BLaER1 (cell line): ENCODE measurements around the gene RAB15.

Source experiments
- H3K27ac ChIP-seq: shearing (Covaris generic); formaldehyde crosslinking; 2 replicates; pipeline ENCODE4 v1.8.1; 2022
- H3K27me3 ChIP-seq: shearing (Covaris generic); formaldehyde crosslinking; 2 replicates; pipeline ENCODE4 v1.8.1; 2022
- H3K36me3 ChIP-seq: shearing (Covaris generic); formaldehyde crosslinking; 2 replicates; pipeline ENCODE4 v1.8.1; 2022
- H3K4me1 ChIP-seq: shearing (Covaris generic); formaldehyde crosslinking; 2 replicates; pipeline ENCODE4 v1.8.1; 2022
- H3K4me2 ChIP-seq: shearing (Covaris generic); formaldehyde crosslinking; 2 replicates; pipeline ENCODE4 v1.8.1; 2022
- H3K4me3 ChIP-seq: shearing (Covaris generic); formaldehyde crosslinking; 2 replicates; pipeline ENCODE4 v1.8.1; 2022
- H3K9ac ChIP-seq: shearing (Covaris generic); formaldehyde crosslinking; 2 replicates; pipeline ENCODE4 v1.8.1; 2022
- H3K9me3 ChIP-seq: shearing (Covaris generic); formaldehyde crosslinking; 2 replicates; pipeline ENCODE4 v1.8.1; 2022
- H4K20me1 ChIP-seq: shearing (Covaris generic); formaldehyde crosslinking; 2 replicates; pipeline ENCODE4 v1.8.1; 2022
- Cebpa-rat ChIP-seq: shearing (Covaris generic); IDR thresholded peaks from 2 replicates; pipeline ENCODE4 v1.8.1; 2022

Gene RAB15

GRCh38 chr14:64943556-64943955 lies 28.6 kb downstream of the RAB15 start:
- Histone ChIP-seq H4K20me1 (peaks cover 69% of the 10 kb centered on the region), H3K4me1 (peaks cover 31% of the 10 kb centered on the region), H3K27me3 (no peaks in the 10 kb centered on the region), H3K27ac (peak overlapping the region; percentile 31; the same call in 1 of the 2 replicates), H3K9me3 (no peaks in the 10 kb centered on the region), H3K9ac (no peak overlapping the region), H3K4me3 (no peak overlapping the region), H3K4me2 (peak overlapping the region; percentile 31), H3K36me3 (peaks cover 98% of the 10 kb centered on the region)
- no peak for TF ChIP-seq Cebpa-rat

DNA sequence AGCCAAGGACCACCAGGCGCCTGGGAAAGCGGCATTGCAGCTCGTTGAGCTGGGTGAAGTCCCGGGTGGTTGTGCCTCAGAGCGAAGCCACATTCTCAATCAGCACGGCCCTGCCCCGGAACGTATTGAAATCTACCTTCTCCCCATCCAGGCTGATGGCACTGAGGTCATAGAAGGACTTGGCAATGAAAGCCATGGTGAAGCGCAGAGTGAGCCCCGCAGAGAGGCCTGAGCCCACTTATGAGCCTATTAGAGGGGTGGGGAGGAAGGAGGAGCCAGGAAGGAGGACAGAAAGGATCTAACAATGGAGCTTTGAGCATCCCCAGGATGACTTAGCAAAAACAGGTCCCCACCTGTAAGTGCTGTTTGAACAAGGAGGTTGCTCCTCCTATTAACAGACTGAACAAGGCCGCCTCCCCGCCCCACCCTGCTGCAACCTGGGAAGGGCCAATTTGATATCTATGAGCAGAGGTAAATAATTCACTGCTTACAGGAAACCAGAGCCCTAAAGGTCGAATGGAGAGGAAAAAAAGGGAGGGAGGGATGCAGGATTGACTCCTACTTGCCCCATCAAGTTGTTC lies 29.5 kb downstream of the RAB15 start, which contains the start of gene GPX2:
Gene GPX2, minus strand, starts transcription at position 215 of the 581 bp plus-strand sequence. Its CDS starts 19 bp downstream, at position 196.
- no peak for TF ChIP-seq Cebpa-rat
- no peak within 1 kb of the TSS for H3K4me3 ChIP-seq
- H3K36me3 ChIP-seq, result peaks cover 98% of the 10 kb centered on the region
- H4K20me1 ChIP-seq, result peaks cover 79% of the 10 kb centered on the region
- H3K4me2 ChIP-seq, result peak within 1 kb of the TSS; percentile 31
- H3K27me3 ChIP-seq, result no peaks in the 10 kb centered on the region
- peaks cover 31% of the 10 kb centered on the region for H3K4me1 ChIP-seq
- no peak within 1 kb of the TSS for H3K9ac ChIP-seq
- 0 out of 2 replicates have a peak within 1 kb of the TSS, but pooled peaks have one; percentile 31 for H3K27ac ChIP-seq
- no peaks in the 10 kb centered on the region for H3K9me3 ChIP-seq

- Histone ChIP-seq H4K20me1 (peaks cover 79% of the 10 kb centered on the region), H3K9me3 (no peaks in the 10 kb centered on the region), H3K27ac (no peak overlapping the region), H3K9ac (no peak overlapping the region), H3K4me1 (peaks cover 31% of the 10 kb centered on the region), H3K4me3 (no peak overlapping the region), H3K27me3 (no peaks in the 10 kb centered on the region), H3K36me3 (peaks cover 92% of the 10 kb centered on the region), H3K4me2 (no peak overlapping the region)
- no peak for TF ChIP-seq Cebpa-rat
Observed at GRCh38 chr14:64940336-64940910, 31.7 kb downstream of the RAB15 start.

GRCh38 chr14:64939817-64940190 lies 32.3 kb downstream of the RAB15 start:
- Histone ChIP-seq H3K27ac (no peak overlapping the region), H3K36me3 (peaks cover 86% of the 10 kb centered on the region), H4K20me1 (peaks cover 78% of the 10 kb centered on the region), H3K4me3 (no peak overlapping the region), H3K4me1 (peaks cover 32% of the 10 kb centered on the region), H3K27me3 (no peaks in the 10 kb centered on the region), H3K9me3 (no peaks in the 10 kb centered on the region), H3K9ac (no peak overlapping the region), H3K4me2 (no peak overlapping the region)
- TF ChIP-seq Cebpa-rat, result no peak

GRCh38 chr14:64938972-64939816 lies 32.9 kb downstream of the RAB15 start:
- Histone ChIP-seq H3K36me3 (peaks cover 86% of the 10 kb centered on the region), H3K9ac (no peak overlapping the region), H3K9me3 (no peaks in the 10 kb centered on the region), H4K20me1 (peaks cover 73% of the 10 kb centered on the region), H3K4me3 (no peak overlapping the region), H3K27ac (no peak overlapping the region), H3K27me3 (no peaks in the 10 kb centered on the region), H3K4me1 (peaks cover 36% of the 10 kb centered on the region), H3K4me2 (no peak overlapping the region)
- no peak for TF ChIP-seq Cebpa-rat

DNA sequence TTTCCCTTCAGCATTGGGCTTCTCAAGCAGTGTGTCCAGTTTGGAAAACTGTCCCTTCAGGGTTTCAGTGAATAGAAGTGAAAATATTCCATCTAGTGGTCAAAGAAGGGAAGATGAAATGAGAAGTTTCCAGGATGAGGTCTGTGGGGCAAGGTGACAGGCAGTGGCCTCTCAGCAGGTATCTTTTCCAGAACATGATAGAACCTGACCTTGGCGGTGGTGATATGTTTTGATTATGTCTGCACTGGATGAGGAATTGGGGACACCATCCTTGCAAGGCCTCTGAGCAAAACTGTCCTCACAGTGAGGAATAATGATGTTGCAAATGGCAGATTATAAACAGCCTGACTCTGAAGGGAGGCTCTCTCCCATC lies 34.3 kb downstream of the RAB15 start:
- TF ChIP-seq Cebpa-rat, result no peak
- Histone ChIP-seq H4K20me1 (peaks cover 62% of the 10 kb centered on the region), H3K27me3 (no peaks in the 10 kb centered on the region), H3K36me3 (peaks cover 88% of the 10 kb centered on the region), H3K4me1 (peaks cover 26% of the 10 kb centered on the region), H3K9me3 (no peaks in the 10 kb centered on the region), H3K9ac (no peak overlapping the region), H3K27ac (no peak overlapping the region), H3K4me2 (no peak overlapping the region), H3K4me3 (no peak overlapping the region)

DNA sequence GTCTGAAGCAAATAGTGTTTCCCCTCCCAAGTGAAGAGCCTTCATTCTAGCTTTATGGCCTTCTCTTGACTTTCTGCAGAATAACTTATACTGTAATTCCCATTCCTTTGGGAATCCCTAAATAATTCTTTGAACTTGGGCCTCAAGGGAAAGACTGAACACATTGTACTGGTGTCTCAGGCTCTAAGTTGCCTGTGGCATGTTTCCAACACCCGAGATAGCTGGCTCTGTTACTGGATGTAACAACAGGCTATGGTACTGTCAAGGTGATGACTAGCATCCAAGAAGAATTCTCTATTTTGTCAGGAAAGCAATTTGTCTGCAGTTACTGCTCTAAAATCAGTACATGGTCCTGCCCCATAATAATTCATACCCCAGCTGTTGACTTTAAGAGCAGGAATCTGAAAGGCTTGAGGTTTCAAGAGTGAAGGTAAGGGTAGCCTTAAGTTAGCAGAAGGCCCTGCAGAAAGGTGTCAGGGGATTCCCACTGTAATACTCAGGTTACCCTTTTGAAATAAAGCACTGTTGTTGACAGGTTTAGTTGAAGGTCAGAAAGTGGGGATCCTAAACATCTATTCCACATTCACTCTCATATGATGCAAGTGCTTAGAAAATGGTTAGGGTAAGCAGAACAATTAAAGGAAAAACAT lies 34.8 kb downstream of the RAB15 start:
- H3K27me3 ChIP-seq, result no peaks in the 10 kb centered on the region
- peaks cover 21% of the 10 kb centered on the region for H3K4me1 ChIP-seq
- H3K4me2 ChIP-seq, result no peak overlapping the region
- no peak for TF ChIP-seq Cebpa-rat
- peaks cover 88% of the 10 kb centered on the region for H3K36me3 ChIP-seq
- H3K27ac ChIP-seq, result no peak overlapping the region
- peaks cover 62% of the 10 kb centered on the region for H4K20me1 ChIP-seq
- no peaks in the 10 kb centered on the region for H3K9me3 ChIP-seq
- H3K9ac ChIP-seq, result no peak overlapping the region
- H3K4me3 ChIP-seq, result no peak overlapping the region

DNA sequence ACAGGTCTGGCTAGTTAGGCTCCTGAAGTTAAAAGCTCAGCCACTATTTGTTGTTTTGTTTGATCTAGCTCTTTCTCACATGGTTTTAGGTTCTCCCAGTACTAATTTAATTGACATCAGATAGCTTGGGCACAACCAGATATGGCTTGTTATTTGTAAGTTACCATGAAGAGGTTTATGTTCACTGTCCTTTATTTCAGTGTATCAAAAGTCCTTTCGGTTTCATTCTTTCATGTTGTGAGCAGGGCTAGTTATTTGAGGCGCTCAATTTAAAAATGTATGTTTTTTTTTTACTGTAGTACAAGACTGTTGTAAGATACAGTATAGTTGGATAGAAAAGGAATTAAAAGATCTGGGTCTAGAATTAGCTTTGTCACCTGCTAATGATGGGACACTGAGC lies 36.6 kb downstream of the RAB15 start:
- TF ChIP-seq Cebpa-rat, result no peak
- H3K4me2 ChIP-seq, result no peak overlapping the region
- no peaks in the 10 kb centered on the region for H3K9me3 ChIP-seq
- H3K9ac ChIP-seq, result no peak overlapping the region
- H3K4me1 ChIP-seq, result peaks cover 21% of the 10 kb centered on the region
- peaks cover 88% of the 10 kb centered on the region for H3K36me3 ChIP-seq
- H3K27ac ChIP-seq, result no peak overlapping the region
- peaks cover 69% of the 10 kb centered on the region for H4K20me1 ChIP-seq
- no peak overlapping the region for H3K4me3 ChIP-seq
- no peaks in the 10 kb centered on the region for H3K27me3 ChIP-seq

DNA sequence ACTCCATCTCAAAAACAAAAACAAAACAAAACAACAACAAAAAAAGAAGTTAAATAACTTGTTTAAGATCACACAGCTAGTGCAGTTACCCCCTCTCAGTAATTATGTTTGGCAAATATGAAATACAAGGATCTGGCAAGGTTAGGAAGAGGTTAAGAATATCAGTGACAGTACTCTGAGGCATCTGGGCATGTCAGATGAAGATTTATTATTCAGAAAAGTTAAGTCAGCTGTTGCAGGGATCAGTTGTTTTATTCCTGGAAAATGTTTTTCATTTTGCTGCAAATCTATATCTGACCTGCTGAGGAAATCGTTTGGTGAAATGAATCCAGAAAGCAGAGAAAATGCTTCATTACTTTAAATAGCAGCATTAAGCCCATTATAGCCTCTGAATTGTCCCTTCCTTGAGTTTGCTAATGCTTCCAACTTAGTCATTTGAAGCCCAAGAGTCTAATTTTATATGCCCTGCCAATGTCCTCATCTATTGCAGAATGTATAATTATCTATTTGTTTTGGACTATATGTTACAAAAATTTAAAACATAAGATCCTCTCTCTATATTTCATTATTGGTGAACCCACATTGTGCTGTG lies 37.7 kb downstream of the RAB15 start:
- Histone ChIP-seq H3K4me3 (no peak overlapping the region), H3K4me2 (no peak overlapping the region), H3K9me3 (no peaks in the 10 kb centered on the region), H3K27me3 (no peaks in the 10 kb centered on the region), H3K9ac (no peak overlapping the region), H4K20me1 (peaks cover 58% of the 10 kb centered on the region), H3K36me3 (peaks cover 87% of the 10 kb centered on the region), H3K4me1 (peaks cover 21% of the 10 kb centered on the region), H3K27ac (no peak overlapping the region)
- no peak for TF ChIP-seq Cebpa-rat
